Chondrocyte (in vitro differentiated cells): ENCODE measurements around the gene HNRNPA2B1. TPM values are rescaled to one million over a fixed set of nuclear protein-coding genes. Genes with fewer than 3 reads are reported as not detected.
"Not testable (repeated sequence)": the region's sequence is repeated elsewhere in the genome, so short reads cannot be mapped to it uniquely, and the experiment has no call there.

Experiments used
- DNase-seq: peaks from one replicate; pipeline ENCODE4 v3.0.0; 2021; ENCODE audit warnings: mixed read lengths, low spot score
- H3K27ac Mint-ChIP-seq: one replicate; pipeline ENCODE4 v1.8.0; 2021; ENCODE audit warnings: mild to moderate bottlenecking, moderate library complexity, mixed read lengths; ENCODE audit not compliant: unreplicated experiment
- H3K27me3 Mint-ChIP-seq: 2 replicates; pipeline ENCODE4 v1.8.0; 2021; ENCODE audit warnings: low read depth, mixed read lengths
- H3K36me3 Mint-ChIP-seq: 2 replicates; pipeline ENCODE4 v1.8.0; 2021; ENCODE audit warnings: low read depth, mixed read lengths
- H3K4me1 Mint-ChIP-seq: 2 replicates; pipeline ENCODE4 v1.8.0; 2021; ENCODE audit warnings: low read depth, mild to moderate bottlenecking, mixed read lengths
- H3K4me3 Mint-ChIP-seq: one replicate; pipeline ENCODE4 v1.8.0; 2021; ENCODE audit warnings: mild to moderate bottlenecking, moderate library complexity, mixed read lengths; ENCODE audit not compliant: unreplicated experiment
- H3K9me3 Mint-ChIP-seq: 2 replicates; pipeline ENCODE4 v1.8.0; 2021; ENCODE audit warnings: low read depth, mixed read lengths
- CTCF ChIP-seq: fragments of 200-600 bp; sonication (generic); IDR thresholded peaks from 2 replicates; pipeline ENCODE4 v1.5.0; 2021; ENCODE audit warnings: antibody characterized with exemption, mild to moderate bottlenecking, moderate library complexity
- total RNA-seq: library from RNA; stranded (reverse); gene quantifications from 3 replicates; pipeline ENCODE4 v1.2.1, GENCODE V29; 2021

The HNRNPA2B1 gene
- total RNA-seq, 1 donor from 2014 or later, result 313 TPM

GRCh38 chr7:26197153-26198115 lies 3.1 kb downstream of the HNRNPA2B1 start:
- Mint-ChIP-seq H3K4me3 (peak overlapping the region; percentile 99), H3K36me3 (peaks cover 64% of the 10 kb centered on the region), H3K9me3 (no peaks in the 10 kb centered on the region), H3K4me1 (peaks cover 48% of the 10 kb centered on the region), H3K27me3 (no peaks in the 10 kb centered on the region), H3K27ac (peak overlapping the region; percentile 87)
- DNase-seq, result no peak
- no peak for TF ChIP-seq CTCF

- no peaks in the 10 kb centered on the region for H3K27me3 Mint-ChIP-seq
- no peak for DNase-seq
- peak overlapping the region; percentile 66 for H3K4me3 Mint-ChIP-seq
- peaks cover 55% of the 10 kb centered on the region for H3K4me1 Mint-ChIP-seq
- no peak for TF ChIP-seq CTCF
- H3K9me3 Mint-ChIP-seq, result no peaks in the 10 kb centered on the region
- H3K36me3 Mint-ChIP-seq, result peaks cover 71% of the 10 kb centered on the region
- H3K27ac Mint-ChIP-seq, result peak overlapping the region; percentile 87
Observed at GRCh38 chr7:26195867-26196657, 4.5 kb downstream of the HNRNPA2B1 start.

GRCh38 chr7:26195182-26195581 lies 5.4 kb downstream of the HNRNPA2B1 start:
- H3K4me3 Mint-ChIP-seq, result no peak overlapping the region
- peaks cover 77% of the 10 kb centered on the region for H3K36me3 Mint-ChIP-seq
- no peaks in the 10 kb centered on the region for H3K27me3 Mint-ChIP-seq
- peaks cover 59% of the 10 kb centered on the region for H3K4me1 Mint-ChIP-seq
- H3K27ac Mint-ChIP-seq, result no peak overlapping the region
- no peak for DNase-seq
- no peaks in the 10 kb centered on the region for H3K9me3 Mint-ChIP-seq
- TF ChIP-seq CTCF, result no peak

- not testable (repeated sequence) for DNase-seq
- Mint-ChIP-seq H3K4me3 (peak overlapping the region; percentile 4), H3K4me1 (peaks cover 59% of the 10 kb centered on the region)
Observed at GRCh38 chr7:26194764-26195163, 5.8 kb downstream of the HNRNPA2B1 start.

GRCh38 chr7:26193432-26194207 lies 6.9 kb downstream of the HNRNPA2B1 start:
- DNase-seq, result no peak
- Mint-ChIP-seq H3K9me3 (no peaks in the 10 kb centered on the region), H3K4me1 (peaks cover 59% of the 10 kb centered on the region), H3K4me3 (no peak overlapping the region), H3K27me3 (no peaks in the 10 kb centered on the region), H3K36me3 (peaks cover 78% of the 10 kb centered on the region), H3K27ac (peak overlapping the region; percentile 78)
- no peak for TF ChIP-seq CTCF

More at GRCh38 chr7:26194764-26195163, 5.8 kb downstream of the HNRNPA2B1 start:
- not testable (repeated sequence) for H3K9me3 Mint-ChIP-seq, H3K27ac Mint-ChIP-seq, H3K27me3 Mint-ChIP-seq
- peaks cover 78% of the 10 kb centered on the region for H3K36me3 Mint-ChIP-seq
